ENCODE data around the gene PAXIP1.
A peak's percentile ranks its signal among the peaks of the same experiment; 100 is the strongest.

Gene PAXIP1

GRCh38 chr7:154996101-154996500 lies 6.8 kb downstream of the PAXIP1 start:
- DNase-seq: no peak

- no peak for DNase-seq
Observed at GRCh38 chr7:154994996-154995395, 7.9 kb downstream of the PAXIP1 start.

GRCh38 chr7:154990964-154991540 lies 11.9 kb downstream of the PAXIP1 start:
- DNase-seq: no peak

- DNase-seq: no peak
Observed at GRCh38 chr7:154987571-154987970, 15.4 kb downstream of the PAXIP1 start.

GRCh38 chr7:154986200-154986945 lies 16.6 kb downstream of the PAXIP1 start:
- DNase-seq: no peak

GRCh38 chr7:154985230-154985629 lies 17.7 kb downstream of the PAXIP1 start:
- DNase-seq: no peak

GRCh38 chr7:154984601-154985188 lies 18.2 kb downstream of the PAXIP1 start:
- no peak for DNase-seq

GRCh38 chr7:154978017-154978416 lies 24.9 kb downstream of the PAXIP1 start:
- DNase-seq: no peak

- DNase-seq: no peak
Observed at GRCh38 chr7:154977250-154977649, 25.7 kb downstream of the PAXIP1 start.

GRCh38 chr7:154976844-154977243 lies 26.1 kb downstream of the PAXIP1 start:
- DNase-seq: no peak

GRCh38 chr7:154975984-154976383 lies 26.9 kb downstream of the PAXIP1 start:
- no peak for DNase-seq

GRCh38 chr7:154973381-154973780 lies 29.5 kb downstream of the PAXIP1 start:
- no peak for DNase-seq

- no peak for DNase-seq
Observed at GRCh38 chr7:154968336-154969001, 34.5 kb downstream of the PAXIP1 start.

GRCh38 chr7:154967401-154967955 lies 35.4 kb downstream of the PAXIP1 start:
- DNase-seq: no peak

GRCh38 chr7:154965014-154965413 lies 37.9 kb downstream of the PAXIP1 start:
- no peak for DNase-seq

- no peak for DNase-seq
Observed at GRCh38 chr7:154960063-154960790, 42.7 kb downstream of the PAXIP1 start.

- no peak for DNase-seq
Observed at GRCh38 chr7:154956427-154956826, 46.5 kb downstream of the PAXIP1 start.

GRCh38 chr7:154953006-154953684 lies 49.8 kb downstream of the PAXIP1 start:
- peak; percentile 56 to 72 for DNase-seq

GRCh38 chr7:154950960-154951359 lies 52.0 kb downstream of the PAXIP1 start:
- DNase-seq: no peak

- DNase-seq: no peak
Observed at GRCh38 chr7:154947604-154948003, 55.3 kb downstream of the PAXIP1 start.

- no peak for DNase-seq
Observed at GRCh38 chr7:154946166-154946565, 56.8 kb downstream of the PAXIP1 start.

- no peak for DNase-seq
Observed at GRCh38 chr7:154943906-154944305, 59.0 kb downstream of the PAXIP1 start.
